Erythroblast (primary cell): ENCODE results near the gene PHLDA2.

ENCODE experiments used
- DNase-seq, 2 experiments: peaks; one replicate each; lab custom pipeline; 2025; lab: John Stamatoyannopoulos, UW
- GATA1 ChIP-seq: IDR thresholded peaks from 2 replicates; pipeline ENCODE4 v1.6.1; 2011; ENCODE audit warnings: low read depth, mild to moderate bottlenecking, control low read depth, low read length, moderate library complexity
- POLR2A ChIP-seq: IDR thresholded peaks from 2 replicates; pipeline ENCODE4 v1.6.1; 2011; ENCODE audit warnings: mild to moderate bottlenecking, low read length

The PHLDA2 gene

DNA sequence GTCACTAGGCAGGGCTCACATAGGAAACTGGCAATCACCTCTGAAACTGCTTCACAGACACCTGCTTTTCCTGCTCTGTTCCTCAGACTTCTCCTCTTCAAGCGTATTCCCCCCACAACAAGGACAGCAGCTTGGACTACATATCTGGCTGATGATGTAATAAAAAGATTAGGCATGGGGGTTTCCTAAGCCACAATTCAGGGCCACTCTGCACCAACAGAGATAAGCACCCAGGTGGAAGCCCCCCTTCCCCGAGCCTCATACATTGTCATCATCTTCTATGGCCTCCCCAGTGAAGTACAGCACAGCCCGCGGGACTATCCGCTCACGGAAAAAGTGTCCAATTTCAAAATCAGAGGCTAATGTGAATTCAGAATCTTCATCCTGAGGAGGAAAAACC is 25.0 kb upstream of the PHLDA2 start:
- DNase-seq, result peak in 1 of 2 experiments; percentile 32

DNA sequence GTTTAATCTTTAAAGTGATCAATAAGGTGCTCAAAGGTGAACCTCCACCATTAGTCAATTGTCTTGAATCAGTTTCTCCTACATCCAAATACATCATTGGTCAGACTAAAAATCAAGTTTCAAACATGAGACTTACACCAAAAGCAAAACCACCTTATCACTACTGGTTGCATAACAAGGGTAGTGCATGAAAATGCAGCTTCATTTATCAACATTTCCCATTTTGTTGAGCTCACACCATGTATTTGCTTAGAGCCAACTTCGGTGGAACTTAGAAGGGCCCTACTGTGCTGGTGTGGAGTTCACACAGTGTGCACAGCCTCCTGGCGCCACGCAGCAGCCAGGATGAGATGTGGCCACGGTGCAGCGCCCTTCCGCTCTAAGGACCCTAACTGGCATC is 23.1 kb upstream of the PHLDA2 start:
- DNase-seq, result peak in 1 of 2 experiments; percentile 32
- TF ChIP-seq POLR2A (no peak), GATA1 (no peak)

More for the DNA sequence above, 25.0 kb upstream of the PHLDA2 start:
- TF ChIP-seq GATA1, result no peak
- no peak for TF ChIP-seq POLR2A

DNA sequence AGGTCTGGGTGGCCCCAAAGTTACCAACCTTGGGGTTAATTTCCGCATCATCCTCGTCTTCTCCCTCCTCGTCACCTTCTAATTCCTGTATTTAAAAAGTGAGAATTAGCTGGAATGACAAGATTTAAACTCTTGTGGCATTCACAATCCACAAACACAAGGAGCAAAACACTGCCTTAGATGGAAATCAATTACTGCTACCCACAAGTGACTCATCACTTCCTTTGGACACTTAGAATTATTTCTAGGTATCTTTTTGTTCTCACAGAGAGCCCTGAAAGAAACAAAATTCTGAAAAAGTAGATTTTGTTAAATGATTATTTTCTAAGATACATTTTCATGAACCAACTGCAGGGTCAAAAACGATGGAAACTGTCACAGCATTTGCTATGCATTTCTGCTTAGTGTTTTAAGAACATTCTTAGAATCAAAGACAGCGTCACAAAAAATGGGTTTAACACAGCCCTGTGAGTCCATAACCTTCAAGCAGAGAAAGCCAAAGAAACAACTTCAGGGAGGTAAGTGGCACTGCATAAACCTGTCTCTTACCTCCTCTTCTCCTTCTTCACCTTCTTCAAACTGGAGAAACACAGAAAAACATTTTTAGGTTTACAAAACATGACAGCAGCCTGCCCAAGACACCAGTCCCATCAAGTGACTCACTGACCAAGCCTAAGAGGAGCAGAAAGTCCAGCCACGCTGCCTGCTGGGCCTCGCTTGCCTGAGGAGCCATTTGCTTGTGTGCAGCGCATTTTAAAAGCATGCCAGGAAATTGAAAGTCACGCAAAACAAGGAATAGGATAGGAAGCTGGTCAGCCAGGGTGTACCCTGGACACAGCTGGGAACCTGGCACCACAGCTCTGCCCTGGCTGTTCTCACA is 22.3 kb upstream of the PHLDA2 start:
- DNase-seq, result no peak
- TF ChIP-seq GATA1, result no peak
- no peak for TF ChIP-seq POLR2A

DNA sequence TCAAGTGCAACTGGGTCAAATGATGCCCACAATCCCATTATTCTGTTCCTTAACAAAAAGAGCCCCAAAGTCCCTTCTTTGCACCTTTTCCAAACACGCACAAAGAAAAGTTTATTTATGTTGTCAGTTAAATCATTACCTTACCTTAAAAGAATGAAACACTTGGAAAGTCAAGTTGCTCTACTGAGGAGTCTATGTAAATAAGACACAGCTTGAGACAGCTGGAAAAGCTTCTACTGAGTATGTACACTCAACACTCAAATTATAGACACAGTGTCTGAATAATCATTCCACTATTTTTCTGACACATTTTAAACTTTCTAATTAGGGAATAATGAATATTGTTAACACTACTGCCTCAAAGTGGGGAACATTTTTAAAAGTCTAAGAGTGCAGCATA is 21.6 kb upstream of the PHLDA2 start:
- no peak for DNase-seq
- TF ChIP-seq POLR2A (no peak), GATA1 (no peak)

DNA sequence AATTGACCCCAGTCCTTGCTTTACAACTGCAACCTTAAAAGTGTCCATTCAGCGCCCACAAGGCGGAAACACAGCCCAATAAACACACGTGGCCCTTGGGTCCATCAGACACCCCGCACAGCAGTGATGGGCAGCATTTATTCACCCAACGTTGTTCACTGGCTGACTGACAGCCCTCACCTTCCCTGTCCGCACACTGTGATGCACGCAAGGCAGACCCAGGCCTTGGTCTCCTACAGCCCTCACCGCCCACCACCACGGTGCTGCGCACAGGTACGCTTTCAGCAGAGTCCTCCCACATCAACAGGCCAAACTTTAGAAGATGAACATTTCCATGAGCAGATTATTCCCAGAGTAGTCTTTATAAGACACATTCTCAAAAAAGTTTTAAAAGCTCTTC is 20.7 kb upstream of the PHLDA2 start:
- DNase-seq, result no peak
- TF ChIP-seq GATA1 (no peak), POLR2A (no peak)

DNA sequence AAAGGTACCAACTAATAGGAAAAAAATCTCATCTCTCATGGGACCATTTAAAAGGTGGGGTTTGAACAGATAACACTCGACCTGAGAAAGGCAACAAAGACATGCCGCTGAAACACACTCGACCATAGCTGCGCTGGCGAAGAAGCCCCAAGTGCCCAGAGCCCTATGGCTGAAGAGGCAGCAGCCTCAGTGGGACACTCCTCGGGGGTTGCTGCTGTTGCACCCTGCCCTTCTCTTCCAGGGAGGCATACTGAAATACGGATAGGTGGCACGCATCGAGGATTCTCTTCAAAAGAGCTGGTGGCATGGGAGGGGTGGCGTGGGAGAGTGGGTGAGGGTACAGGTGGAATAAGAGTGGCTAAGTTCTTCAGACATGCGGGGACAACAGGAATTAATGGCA is 18.5 kb upstream of the PHLDA2 start:
- DNase-seq, result no peak
- TF ChIP-seq GATA1, result no peak
- no peak for TF ChIP-seq POLR2A

DNA sequence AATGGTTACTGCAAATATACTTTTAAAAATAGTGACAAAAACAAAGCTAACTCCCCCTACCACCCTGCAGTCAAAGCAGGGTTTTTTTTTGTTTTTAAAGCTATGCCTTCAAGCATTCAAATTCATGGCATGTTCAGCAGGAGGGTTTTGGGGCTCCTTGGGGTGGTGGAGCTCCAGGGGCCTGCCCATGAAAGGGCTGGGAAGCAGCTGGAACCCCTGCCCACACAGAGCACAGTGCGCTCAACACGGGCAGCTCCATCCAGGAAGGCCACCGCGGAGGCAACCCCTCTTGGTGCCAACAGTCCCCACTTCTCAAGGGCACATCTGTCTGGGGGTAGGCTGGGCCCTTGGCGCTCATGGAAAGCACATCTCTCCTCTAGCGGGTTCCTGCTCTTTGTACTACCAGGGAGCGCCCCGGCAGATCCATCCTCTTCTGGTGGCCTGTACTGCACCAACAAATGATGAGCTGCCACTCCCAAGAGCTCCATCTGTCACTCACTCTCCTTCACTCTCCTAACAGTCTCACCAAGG is 16.6 kb upstream of the PHLDA2 start:
- TF ChIP-seq POLR2A, result no peak
- no peak for DNase-seq

DNA sequence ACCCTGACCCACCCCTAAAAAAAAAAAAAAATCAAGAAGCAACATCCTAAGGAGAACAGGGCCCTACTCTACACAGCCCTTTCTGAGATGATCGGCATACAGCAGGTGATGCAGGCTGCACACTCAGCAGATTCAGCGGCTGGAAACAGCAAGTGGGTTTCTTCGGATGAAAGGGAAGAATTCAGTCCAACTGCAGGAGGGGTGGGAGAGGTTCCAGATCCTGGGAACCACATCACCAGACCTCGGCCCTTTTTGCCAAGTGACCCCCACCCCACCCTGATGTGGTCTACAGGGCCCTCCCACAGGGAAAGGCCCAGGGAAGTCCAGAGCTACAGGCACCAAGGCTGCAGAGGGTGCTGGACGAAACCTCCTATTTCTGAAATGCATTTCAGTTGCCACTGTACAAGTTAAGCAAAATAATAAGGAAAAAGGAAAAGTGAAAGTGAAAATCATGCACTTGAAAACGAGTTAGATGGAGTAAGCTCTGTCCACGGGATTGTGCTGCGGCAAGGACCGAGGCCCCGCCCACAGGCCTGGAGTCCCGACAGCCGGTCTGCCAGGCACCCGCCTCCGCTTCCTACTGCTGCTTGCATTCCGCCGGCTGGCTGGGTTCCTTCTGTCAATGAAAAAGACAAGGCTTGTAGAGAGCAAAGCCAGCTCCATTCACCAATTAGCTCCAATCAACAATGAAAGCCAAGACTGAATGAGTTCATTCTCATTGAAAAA is 16.0 kb upstream of the PHLDA2 start:
- DNase-seq, result peak; percentile 21 to 35
- TF ChIP-seq GATA1 (no peak), POLR2A (no peak)

DNA sequence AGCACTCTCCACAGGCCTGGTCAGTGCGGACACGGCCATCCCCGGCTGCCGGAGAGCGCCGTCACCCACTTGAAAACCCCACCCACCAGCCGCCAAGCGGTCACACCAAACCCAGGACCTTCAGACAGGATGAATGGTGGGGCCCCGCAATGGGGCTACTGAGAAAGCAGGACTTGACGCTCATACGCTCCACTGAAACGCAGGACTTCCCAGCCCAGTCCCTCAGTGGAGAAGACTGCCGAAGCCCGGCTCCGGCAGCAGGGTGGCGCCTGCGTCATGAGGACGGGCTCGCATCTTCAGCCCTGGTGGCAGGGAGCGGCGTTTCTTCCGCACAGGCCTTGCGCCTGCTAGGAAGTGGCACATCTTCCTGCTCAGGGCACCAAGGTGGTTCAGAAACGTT is 15.3 kb upstream of the PHLDA2 start:
- no peak for DNase-seq
- TF ChIP-seq POLR2A, result no peak

DNA sequence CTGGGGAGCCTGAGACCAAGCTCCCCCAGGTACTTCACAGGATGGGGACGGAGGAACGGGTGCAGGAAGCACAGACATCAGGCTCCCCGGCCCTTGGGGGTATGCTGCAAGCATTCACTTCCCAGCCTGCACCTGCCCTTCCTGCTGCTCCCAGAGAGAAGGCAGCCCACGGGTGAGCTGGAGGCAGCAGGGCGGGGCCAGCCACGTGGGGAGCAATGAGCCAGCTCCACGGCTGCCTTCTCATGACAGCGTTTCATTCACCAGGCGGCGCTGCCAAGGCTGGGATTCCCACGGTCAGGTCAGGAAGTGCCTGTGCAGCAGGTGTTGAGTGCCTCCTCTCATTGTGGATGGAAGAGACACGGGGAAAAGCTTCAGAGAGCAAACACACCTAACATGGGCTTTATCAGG is 14.5 kb upstream of the PHLDA2 start:
- TF ChIP-seq GATA1, result no peak
- no peak for TF ChIP-seq POLR2A
- DNase-seq, result peak in 1 of 2 experiments; percentile 26

DNA sequence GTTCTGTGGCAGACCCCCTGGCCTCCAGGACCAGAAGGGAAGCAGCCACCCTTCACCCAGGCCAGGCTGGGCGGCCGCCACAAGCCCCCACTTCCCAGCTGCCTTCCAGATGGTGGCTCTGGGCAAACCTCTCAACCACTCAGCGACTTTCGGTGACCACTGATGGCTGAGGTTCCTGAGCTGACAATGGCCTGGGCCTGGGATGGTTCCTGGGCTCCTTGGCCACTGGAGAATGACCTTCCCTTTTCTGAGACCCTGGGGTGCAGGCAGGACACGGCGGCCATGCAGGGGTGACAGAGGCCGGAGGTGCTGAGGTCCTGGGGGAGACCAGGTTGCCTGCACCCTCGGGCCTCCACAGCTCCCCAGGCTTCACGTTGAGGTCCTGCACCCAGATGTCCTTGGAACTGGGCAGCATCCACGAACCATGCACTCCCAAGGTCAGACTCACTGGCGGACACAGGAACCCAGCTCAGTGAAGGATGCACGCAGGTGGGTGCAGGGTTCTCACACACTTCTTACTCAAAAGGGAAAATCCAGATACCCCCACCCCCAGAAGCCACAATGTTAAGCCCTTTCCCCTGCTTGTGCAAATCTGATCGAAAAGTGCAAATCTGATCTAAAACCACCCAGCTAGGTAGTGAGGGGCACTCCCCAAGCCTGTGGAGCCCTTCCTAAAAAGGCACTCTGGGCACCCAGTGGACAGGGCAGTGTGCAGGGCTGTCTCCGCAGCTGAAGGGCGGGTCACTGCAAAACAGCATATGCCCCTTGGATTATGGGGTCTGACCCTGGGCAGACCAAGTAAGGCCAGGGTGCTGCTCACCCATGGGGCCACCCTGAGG is 13.9 kb upstream of the PHLDA2 start:
- no peak for DNase-seq
- no peak for TF ChIP-seq GATA1
- TF ChIP-seq POLR2A, result no peak

DNA sequence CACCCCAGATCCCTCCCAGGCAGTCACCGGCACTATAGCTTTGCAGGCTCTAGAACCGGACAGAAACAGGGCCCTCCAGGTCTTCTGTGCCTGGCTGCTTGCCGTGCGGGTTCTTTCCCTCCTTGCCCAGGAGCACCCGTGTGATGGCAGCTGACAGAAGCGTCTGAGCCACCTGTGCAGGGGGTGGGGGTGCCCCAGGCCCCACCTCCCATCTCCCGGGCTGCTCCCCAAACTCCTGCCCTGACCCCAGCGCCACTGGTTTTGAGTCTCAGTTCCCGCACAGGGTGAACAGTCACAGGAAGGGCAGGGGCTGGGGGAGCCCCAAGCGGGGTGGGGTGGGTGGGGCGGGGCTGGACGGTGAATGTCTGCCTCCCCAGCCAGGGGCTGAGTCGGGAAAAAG is 13.2 kb upstream of the PHLDA2 start:
- no peak for DNase-seq
- TF ChIP-seq GATA1 (no peak), POLR2A (no peak)
